PFSK-1 (cell line): ENCODE measurements around the gene ARPC1B.

Experiments
- TAF1 ChIP-seq: IDR thresholded peaks from 2 replicates; pipeline ENCODE4 v1.6.1; 2012; ENCODE audit warnings: low read length, control low read depth, borderline replicate concordance; ENCODE audit not compliant: insufficient read depth
- TF ChIP-seq, protein P1 (sequence below), 2 experiments: IDR thresholded peaks; 2 replicates each; pipeline versions ENCODE4 v1.6.1 to v1.8.0; 2011 to 2012; ENCODE audit warnings: low read depth in 2 of 2, low read length in 2 of 2, control low read depth in 1 of 2, inconsistent platforms in 1 of 2, mild to moderate bottlenecking in 1 of 2, moderate library complexity in 1 of 2; ENCODE audit not compliant: insufficient read depth in 1 of 2

DNA sequence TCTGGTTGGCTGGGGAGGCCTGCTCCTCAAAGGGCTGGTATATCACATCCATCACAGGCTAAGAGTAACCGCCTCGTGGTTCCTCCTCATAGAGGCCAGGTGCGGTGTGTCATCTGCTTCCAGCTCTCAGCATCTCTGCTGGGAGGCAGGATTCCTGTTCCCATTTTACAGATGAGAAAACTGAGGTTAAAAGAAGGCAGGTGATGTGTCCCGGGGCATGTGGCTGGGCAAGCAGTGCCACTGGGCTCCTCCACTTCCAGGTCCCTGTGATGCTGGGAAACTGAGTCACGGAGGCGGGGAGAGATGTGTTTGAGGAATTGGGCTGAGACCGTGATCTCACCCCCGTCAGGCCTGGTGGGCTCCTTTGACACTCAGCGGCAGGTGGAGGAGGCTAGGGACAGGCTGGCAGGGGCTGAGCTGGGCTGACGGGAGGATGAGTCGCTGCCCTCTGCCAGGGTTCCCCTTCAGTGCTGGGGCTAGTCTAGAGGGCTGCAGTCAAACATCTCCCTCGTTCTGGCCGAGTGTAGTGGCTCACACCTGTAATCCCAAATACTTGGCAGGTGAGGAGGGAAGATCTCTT, 9.4 kb downstream of the ARPC1B start:
- no peak for TF ChIP-seq TAF1
- TF ChIP-seq, protein P1, sequence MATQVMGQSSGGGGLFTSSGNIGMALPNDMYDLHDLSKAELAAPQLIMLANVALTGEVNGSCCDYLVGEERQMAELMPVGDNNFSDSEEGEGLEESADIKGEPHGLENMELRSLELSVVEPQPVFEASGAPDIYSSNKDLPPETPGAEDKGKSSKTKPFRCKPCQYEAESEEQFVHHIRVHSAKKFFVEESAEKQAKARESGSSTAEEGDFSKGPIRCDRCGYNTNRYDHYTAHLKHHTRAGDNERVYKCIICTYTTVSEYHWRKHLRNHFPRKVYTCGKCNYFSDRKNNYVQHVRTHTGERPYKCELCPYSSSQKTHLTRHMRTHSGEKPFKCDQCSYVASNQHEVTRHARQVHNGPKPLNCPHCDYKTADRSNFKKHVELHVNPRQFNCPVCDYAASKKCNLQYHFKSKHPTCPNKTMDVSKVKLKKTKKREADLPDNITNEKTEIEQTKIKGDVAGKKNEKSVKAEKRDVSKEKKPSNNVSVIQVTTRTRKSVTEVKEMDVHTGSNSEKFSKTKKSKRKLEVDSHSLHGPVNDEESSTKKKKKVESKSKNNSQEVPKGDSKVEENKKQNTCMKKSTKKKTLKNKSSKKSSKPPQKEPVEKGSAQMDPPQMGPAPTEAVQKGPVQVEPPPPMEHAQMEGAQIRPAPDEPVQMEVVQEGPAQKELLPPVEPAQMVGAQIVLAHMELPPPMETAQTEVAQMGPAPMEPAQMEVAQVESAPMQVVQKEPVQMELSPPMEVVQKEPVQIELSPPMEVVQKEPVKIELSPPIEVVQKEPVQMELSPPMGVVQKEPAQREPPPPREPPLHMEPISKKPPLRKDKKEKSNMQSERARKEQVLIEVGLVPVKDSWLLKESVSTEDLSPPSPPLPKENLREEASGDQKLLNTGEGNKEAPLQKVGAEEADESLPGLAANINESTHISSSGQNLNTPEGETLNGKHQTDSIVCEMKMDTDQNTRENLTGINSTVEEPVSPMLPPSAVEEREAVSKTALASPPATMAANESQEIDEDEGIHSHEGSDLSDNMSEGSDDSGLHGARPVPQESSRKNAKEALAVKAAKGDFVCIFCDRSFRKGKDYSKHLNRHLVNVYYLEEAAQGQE (IDR thresholded peaks at IDR 0.05; ENCODE audit: insufficient read depth in 1 of 2, low read depth in 2 of 2, low read length in 2 of 2): no peak
